GM12878 (cell line): ENCODE results near the gene ANXA2R. TPM values are rescaled to one million over a fixed set of nuclear protein-coding genes. Genes with fewer than 3 reads are reported as not detected.

Experiments used
- BACH1 ChIP-seq: fragments of 450-650 bp; IDR thresholded peaks from 2 replicates; pipeline ENCODE4 v1.6.1; 2017; ENCODE audit warnings: mild to moderate bottlenecking, borderline replicate concordance
- BRCA1 ChIP-seq: IDR thresholded peaks from 2 replicates; pipeline ENCODE4 v1.6.1; 2011; ENCODE audit warnings: low read depth, low read length, improper control_type of control experiment
- CBX3 ChIP-seq: fragments of 200-600 bp; sonication (generic); IDR thresholded peaks from 2 replicates; pipeline ENCODE4 v1.6.1; 2016; ENCODE audit warnings: low read depth, borderline replicate concordance
- CREM ChIP-seq: IDR thresholded peaks from 2 replicates; pipeline ENCODE4 v1.6.1; 2014; ENCODE audit warnings: antibody characterized with exemption, low read depth
- E2F4 ChIP-seq: IDR thresholded peaks from 2 replicates; pipeline ENCODE4 v1.6.1; 2012; ENCODE audit warnings: low read depth, low read length, improper control_type of control experiment
- FOXM1 ChIP-seq: IDR thresholded peaks from 2 replicates; pipeline ENCODE4 v1.6.1; 2012; ENCODE audit warnings: low read depth, mild to moderate bottlenecking, inconsistent platforms, low read length, moderate library complexity
- HDAC6 ChIP-seq: fragments of 200-600 bp; sonication (generic); IDR thresholded peaks from one replicate; pipeline ENCODE4 v1.8.0; 2017; ENCODE audit warnings: antibody characterized with exemption; ENCODE audit not compliant: unreplicated experiment
- JUND ChIP-seq: IDR thresholded peaks from 2 replicates; pipeline ENCODE4 v1.6.1; 2012; ENCODE audit warnings: low read depth, mild to moderate bottlenecking, low read length, improper control_type of control experiment, moderate library complexity
- MTA3 ChIP-seq: IDR thresholded peaks from 2 replicates; pipeline ENCODE4 v1.6.1; 2012; ENCODE audit warnings: low read length, inconsistent platforms, borderline replicate concordance
- NKRF ChIP-seq: fragments of 450-650 bp; conservative IDR thresholded peaks from 2 replicates; pipeline ENCODE4 v1.6.1; 2017; ENCODE audit warnings: mild to moderate bottlenecking, moderate library complexity
- POLR2AphosphoS5 ChIP-seq: IDR thresholded peaks from 2 replicates; pipeline ENCODE4 v1.6.1; 2011; ENCODE audit warnings: mild to moderate bottlenecking, low read length, inconsistent platforms
- SIX5 ChIP-seq: IDR thresholded peaks from 2 replicates; pipeline ENCODE4 v1.6.1; 2011; ENCODE audit warnings: mild to moderate bottlenecking, low read depth, low read length, moderate library complexity; ENCODE audit not compliant: severe bottlenecking
- SPI1 ChIP-seq: IDR thresholded peaks from 2 replicates; pipeline ENCODE4 v1.6.1; 2011; ENCODE audit warnings: low read depth, mild to moderate bottlenecking, low read length, moderate library complexity, borderline replicate concordance; ENCODE audit not compliant: insufficient read depth
- TCF7 ChIP-seq: IDR thresholded peaks from 2 replicates; pipeline ENCODE4 v1.6.1; 2014; ENCODE audit warnings: antibody characterized with exemption, borderline replicate concordance
- YY1 ChIP-seq: IDR thresholded peaks from 2 replicates; pipeline ENCODE4 v1.6.1; 2011; ENCODE audit warnings: low read depth, mild to moderate bottlenecking, low read length
- ZBTB40 ChIP-seq: fragments of 450-650 bp; IDR thresholded peaks from 2 replicates; pipeline ENCODE4 v1.6.1; 2016; ENCODE audit warnings: mild to moderate bottlenecking, moderate library complexity, borderline replicate concordance
- ZNF384 ChIP-seq: IDR thresholded peaks from 2 replicates; pipeline ENCODE4 v1.6.1; 2012; ENCODE audit warnings: low read depth, mild to moderate bottlenecking, low read length, improper control_type of control experiment, borderline replicate concordance
- polyA plus RNA-seq, 11 experiments: library from polyadenylated mRNA; depleted of rRNA in 4 of 11; unstranded in 6 of 11; stranded (reverse) in 5 of 11; fragments of >200 nt; fragmentation: Nextera tagmentation in 4 of 11; fragmentation: Illumina TruSeq in 1 of 11; extraction: Ambion mirVana in 4 of 11; extraction: Trizol in 1 of 11; gene quantifications; 1 replicate in 1 of 11; 2 replicates in 10 of 11; pipeline versions ENCODE4 v1.2.1 to v1.2.3, GENCODE V29; 2011 to 2016; ENCODE audit warnings: inconsistent platforms in 2 of 11, missing spikeins in 2 of 11, low read depth in 1 of 11
- total RNA-seq, 4 experiments: library from RNA; depleted of rRNA in 3 of 4; stranded (reverse); fragments of >200 nt in 3 of 4; fragmentation: Illumina TruSeq in 1 of 4; extraction: Trizol in 1 of 4; gene quantifications; 2 replicates each; pipeline versions ENCODE4 v1.2.1 to v1.2.3, GENCODE V29; 2013 to 2021
- TF ChIP-seq, protein P1 (sequence below): IDR thresholded peaks from 2 replicates; pipeline ENCODE4 v1.6.1; 2011; ENCODE audit warnings: mild to moderate bottlenecking, low read depth, low read length, moderate library complexity; ENCODE audit not compliant: insufficient replicate concordance
- TF ChIP-seq, protein P2 (sequence below): fragments of 450-650 bp; IDR thresholded peaks from 2 replicates; pipeline ENCODE4 v1.6.1; 2017; ENCODE audit warnings: low read depth, mild to moderate bottlenecking, moderate library complexity

Gene ANXA2R
- total and polyA plus RNA-seq, 10 of the 15 experiments (the other 5 are each of a cell fraction or from before 2014, with no cell fraction given), result 2.3 to 7.8 (median 4.4) TPM

- TF ChIP-seq ZBTB40 (peak; percentile 40; the same call in 1 of the 2 replicates), HDAC6 (no peak), NKRF (peak; percentile 77), CBX3 (no peak), SPI1 (no peak), SIX5 (peak; percentile 11), ZNF384 (no peak), JUND (no peak), BRCA1 (no peak), BACH1 (no peak), CREM (peak; percentile 68), TCF7 (no peak), FOXM1 (peak; percentile 74; the same call in 1 of the 2 replicates), MTA3 (peak; percentile 76; the same call in 1 of the 2 replicates), E2F4 (no peak), POLR2AphosphoS5 (peak; percentile 34; the same call in 1 of the 2 replicates), YY1 (peak; percentile 56)
- TF ChIP-seq, protein P1, sequence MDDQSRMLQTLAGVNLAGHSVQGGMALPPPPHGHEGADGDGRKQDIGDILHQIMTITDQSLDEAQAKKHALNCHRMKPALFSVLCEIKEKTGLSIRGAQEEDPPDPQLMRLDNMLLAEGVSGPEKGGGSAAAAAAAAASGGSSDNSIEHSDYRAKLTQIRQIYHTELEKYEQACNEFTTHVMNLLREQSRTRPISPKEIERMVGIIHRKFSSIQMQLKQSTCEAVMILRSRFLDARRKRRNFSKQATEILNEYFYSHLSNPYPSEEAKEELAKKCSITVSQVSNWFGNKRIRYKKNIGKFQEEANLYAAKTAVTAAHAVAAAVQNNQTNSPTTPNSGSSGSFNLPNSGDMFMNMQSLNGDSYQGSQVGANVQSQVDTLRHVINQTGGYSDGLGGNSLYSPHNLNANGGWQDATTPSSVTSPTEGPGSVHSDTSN, result no peak
- TF ChIP-seq, protein P2, sequence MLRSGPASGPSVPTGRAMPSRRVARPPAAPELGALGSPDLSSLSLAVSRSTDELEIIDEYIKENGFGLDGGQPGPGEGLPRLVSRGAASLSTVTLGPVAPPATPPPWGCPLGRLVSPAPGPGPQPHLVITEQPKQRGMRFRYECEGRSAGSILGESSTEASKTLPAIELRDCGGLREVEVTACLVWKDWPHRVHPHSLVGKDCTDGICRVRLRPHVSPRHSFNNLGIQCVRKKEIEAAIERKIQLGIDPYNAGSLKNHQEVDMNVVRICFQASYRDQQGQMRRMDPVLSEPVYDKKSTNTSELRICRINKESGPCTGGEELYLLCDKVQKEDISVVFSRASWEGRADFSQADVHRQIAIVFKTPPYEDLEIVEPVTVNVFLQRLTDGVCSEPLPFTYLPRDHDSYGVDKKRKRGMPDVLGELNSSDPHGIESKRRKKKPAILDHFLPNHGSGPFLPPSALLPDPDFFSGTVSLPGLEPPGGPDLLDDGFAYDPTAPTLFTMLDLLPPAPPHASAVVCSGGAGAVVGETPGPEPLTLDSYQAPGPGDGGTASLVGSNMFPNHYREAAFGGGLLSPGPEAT, result peak; percentile 31; the same call in 1 of the 2 replicates
Observed at GRCh38 chr5:43019614-43020398, 20.3 kb downstream of the ANXA2R start (continued).
